Stimulated activated CD4-positive, alpha-beta T cell treated with anti-CD3 and anti-CD28 coated beads, Interleukin-2, amount 100 ng/mL, for 48 hours (primary cell): ENCODE results near the gene TET3.

Source experiments
- DNase-seq, 2 donors: peaks; one replicate each; pipeline ENCODE4 v3.0.0-alpha.2; 2020

The TET3 gene

GRCh38 chr2:73965053-73965452 lies 19.7 kb upstream of the TET3 start:
- no peak for DNase-seq

DNA sequence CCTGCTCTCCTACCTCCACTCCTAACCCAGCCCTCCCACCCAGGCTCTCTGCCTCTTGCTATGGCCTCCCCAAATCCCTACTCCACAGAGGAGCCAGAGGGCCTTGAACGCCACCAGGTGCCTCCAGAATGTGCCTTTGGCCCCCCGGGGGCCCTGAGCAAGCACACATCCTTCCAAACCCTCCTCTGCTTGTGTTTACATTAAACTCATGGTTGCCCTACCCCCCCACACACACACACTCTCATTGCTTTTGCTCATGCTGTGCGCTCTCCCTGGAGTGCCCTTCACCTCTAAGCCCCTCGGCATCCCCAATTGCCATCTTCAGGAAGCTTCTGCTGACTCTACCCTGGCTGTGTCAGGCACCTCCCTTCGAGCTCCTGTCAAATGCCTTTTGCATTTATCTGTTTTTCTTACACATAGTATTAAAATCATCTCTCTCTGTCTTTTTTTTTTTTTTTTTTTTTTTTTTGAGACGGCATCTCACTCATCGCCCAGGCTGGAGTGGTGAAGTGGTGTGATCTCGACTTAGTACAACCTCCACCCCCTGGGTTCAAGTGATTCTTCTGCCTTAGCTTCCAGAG lies 16.3 kb upstream of the TET3 start:
- no peak for DNase-seq

DNA sequence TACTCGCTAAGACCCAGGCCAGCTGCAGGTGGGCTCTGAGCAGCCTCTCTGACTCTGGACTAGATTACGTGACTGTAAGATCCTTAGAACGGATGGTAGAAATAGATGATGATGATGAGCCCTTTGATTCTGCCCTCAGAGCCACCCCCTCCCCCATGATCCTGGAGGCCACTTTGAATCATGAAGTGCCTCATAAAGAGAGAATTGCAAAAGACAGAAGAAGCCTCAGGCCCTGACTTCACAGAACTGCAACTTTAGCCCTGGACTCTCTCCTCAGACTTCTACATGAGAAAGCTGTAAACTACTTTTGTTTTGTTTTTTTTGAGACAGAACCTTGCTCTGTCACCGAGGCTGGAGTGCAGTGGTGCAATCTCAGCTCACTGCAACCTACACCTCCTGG lies 15.4 kb upstream of the TET3 start:
- DNase-seq: no peak

- no peak for DNase-seq
Observed at GRCh38 chr2:73970141-73970803, 14.4 kb upstream of the TET3 start.

DNA sequence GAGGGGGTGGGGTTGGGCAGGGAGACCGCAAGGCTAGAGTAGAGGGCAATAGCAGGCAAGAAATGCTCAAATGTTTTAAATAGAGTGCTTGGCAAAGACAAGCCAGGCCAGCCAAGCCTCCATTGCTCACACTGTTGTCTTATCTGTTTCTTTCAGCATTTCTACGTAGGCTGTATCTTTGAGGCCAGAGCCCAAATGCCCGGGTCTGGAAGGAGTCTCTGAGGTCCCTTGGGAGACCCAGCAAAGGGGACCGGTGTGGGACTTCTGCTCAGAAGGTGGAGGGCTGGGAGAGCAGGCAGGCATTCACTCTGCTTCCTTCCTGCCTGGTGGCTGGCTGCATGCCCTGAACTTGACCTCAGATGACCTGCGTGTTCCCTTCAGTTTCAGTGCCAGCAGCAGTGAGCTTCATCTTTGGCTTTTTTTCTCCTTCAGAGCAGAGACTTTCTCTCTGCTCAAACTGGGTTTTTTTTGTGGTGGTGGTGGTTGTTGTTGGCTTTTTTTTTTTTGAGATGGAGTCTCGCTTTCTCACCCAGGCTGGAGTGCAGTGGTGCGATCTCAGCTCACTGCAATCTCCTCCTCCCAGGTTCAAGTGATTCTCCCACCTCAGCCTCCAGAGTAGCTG lies 13.7 kb upstream of the TET3 start:
- no peak for DNase-seq

DNA sequence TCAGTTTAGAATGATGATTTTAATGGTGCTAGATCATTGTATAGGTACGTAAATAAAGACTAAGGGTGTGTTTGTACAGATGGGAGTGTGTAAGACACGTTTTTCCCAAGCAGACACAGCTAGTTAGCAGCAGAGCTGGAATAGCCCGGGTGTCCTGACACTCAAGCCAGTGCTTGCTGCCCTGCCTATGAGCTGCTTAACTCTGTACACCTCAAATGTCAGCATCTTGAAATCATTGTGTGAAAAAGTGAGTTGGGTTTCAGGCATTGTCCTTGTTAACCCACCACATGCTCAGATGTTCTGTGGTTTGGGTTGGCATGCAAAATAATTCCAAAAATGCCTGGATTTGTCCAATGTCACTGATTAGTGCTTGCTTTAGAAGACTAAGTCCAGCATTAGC lies 13.0 kb upstream of the TET3 start:
- no peak for DNase-seq

- DNase-seq: no peak
Observed at GRCh38 chr2:73972846-73973245, 11.9 kb upstream of the TET3 start.

GRCh38 chr2:73975731-73976130 lies 9.0 kb upstream of the TET3 start:
- DNase-seq: no peak

GRCh38 chr2:73976803-73977202 lies 7.9 kb upstream of the TET3 start:
- no peak for DNase-seq

- DNase-seq: no peak
Observed at GRCh38 chr2:73977466-73977865, 7.2 kb upstream of the TET3 start.

GRCh38 chr2:73979021-73979420 lies 5.7 kb upstream of the TET3 start:
- DNase-seq: peak in 1 of 2 donors; percentile 42

- DNase-seq: no peak
Observed at GRCh38 chr2:73979686-73980085, 5.0 kb upstream of the TET3 start.

DNA sequence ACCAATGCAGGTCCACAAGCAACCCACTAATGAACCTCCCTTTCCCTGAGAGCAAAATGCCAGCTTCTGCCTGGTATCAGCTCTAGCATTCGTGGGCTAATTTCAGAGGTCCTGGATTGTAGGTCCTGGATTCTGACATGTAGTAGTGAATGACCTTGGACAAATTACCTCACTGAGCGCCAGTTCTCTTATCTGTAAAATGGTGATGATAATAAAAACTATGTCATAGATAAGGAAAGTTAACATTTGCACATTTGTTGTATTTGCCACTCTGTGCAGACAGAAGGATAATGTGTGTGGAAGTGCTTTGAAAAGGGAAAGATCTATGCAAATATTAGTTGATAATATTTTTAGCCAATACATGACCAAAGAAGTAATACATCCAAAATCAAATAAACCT lies 4.1 kb upstream of the TET3 start:
- DNase-seq: no peak

- DNase-seq: peak in 1 of 2 donors; percentile 40
Observed at GRCh38 chr2:73981081-73982001, 3.4 kb upstream of the TET3 start.

- DNase-seq: no peak
Observed at GRCh38 chr2:73982140-73982617, 2.5 kb upstream of the TET3 start.

- DNase-seq: no peak
Observed at GRCh38 chr2:73983322-73984202, 1.1 kb upstream of the TET3 start.

DNA sequence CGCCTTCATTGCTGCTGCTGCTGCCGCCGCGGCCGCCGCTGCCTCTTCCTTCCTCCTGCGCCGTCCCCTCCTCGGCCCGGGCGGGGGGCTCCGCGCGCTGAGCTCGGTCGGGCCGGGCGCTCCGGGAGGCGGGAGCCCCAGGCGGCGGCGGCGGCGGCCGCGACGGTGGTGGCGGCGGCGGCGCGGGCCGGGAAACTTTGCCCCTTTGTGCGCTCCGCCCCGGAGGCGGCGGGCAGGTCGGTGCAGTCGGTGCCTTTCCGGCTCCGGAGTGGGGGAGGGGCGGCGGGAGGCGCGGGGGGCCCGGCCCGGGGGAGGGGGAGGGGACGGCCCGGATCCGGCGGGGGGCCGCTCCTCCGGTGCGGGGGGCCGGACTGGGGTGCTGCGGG lies 205 bp downstream of the TET3 start:
- DNase-seq: peak in 1 of 2 donors; percentile 59

DNA sequence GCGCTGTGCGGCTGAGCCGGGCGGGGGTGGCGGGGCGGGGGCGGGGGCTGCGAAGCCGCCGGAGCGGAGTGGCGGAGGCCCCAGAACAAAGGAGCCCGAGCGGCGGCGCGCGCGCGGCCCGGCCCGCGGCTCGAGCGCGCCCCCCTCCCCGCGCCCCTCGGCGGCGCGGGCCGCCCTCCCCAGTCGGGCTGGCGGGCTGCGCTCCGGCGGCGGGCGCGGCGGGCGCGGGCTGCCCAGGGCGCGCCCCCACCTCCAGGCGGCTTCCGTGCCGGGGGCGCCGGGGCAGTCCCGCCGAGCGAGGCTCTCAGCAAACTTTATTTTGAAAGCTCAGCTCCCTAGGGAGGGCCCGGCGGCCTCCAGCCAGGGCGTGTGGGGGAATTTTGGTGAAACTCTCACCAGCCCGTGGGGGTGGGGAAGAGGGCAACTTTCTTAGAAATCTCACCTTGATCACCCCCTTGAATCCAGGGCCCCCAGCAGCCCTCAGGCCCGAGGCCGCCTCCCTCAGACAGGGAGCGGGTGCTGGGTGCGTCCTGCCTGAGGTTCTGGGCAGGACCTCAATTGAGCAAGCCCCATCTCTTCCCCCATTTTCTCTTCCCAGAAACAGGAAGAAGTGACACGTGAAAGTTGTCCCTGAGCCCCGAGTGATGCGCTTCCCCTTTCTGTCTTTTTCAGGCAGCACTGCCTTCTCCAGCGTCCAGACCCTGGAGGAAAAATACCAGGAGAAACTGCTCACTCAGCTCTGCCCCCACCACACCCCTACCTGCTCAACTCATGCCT lies 786 bp downstream of the TET3 start:
- peak in 1 of 2 donors; percentile 58 for DNase-seq

GRCh38 chr2:73986085-73986681 lies 1.5 kb downstream of the TET3 start:
- DNase-seq: no peak

GRCh38 chr2:73987109-73987947 lies 2.6 kb downstream of the TET3 start:
- DNase-seq: no peak
